K562 (cell line): ENCODE results near the gene MMP10. TPM values are rescaled to one million over a fixed set of nuclear protein-coding genes. Genes with fewer than 3 reads are reported as not detected.
"Not testable (repeated sequence)": the region's sequence is repeated elsewhere in the genome, so short reads cannot be mapped to it uniquely, and the experiment has no call there.

ENCODE experiments used
- ATAC-seq: fragments of 200-7000 bp; cut with Tn5 transposase; 3 replicates; pipeline ENCODE4 v1.9.1; 2020; ENCODE audit warnings: moderate library complexity
- BruUV-seq: library from RNA; stranded (reverse); fragments of 400-500 nt; replicated peaks from 2 replicates; lab custom pipeline; 2021; lab: Mats Ljungman, UMichigan
- CTCF ChIA-PET: fragments of 300-600 bp; formaldehyde crosslinking; extraction: SDS; loops from one replicate; lab custom pipeline; 2021; ENCODE audit warnings: low intra/inter-chr PET ratio; lab: Yijun Ruan, JAX
- POLR2A ChIA-PET: fragments of 300-600, 350-650 bp; sonication (Branson Sonifier 250); formaldehyde crosslinking; extraction: SDS; loops from one replicate; lab custom pipeline; 2021; ENCODE audit warnings: antibody characterized with exemption, inconsistent platforms; lab: Yijun Ruan, JAX
- DNase-seq, 4 experiments: peaks; one replicate each; pipeline versions ENCODE4 v3.0.0 to v3.0.0-alpha.2; 2011 to 2018; ENCODE audit warnings: low spot score in 3 of 4, mixed read lengths in 3 of 4; ENCODE audit errors: extremely low read depth in 1 of 4
- FAIRE-seq: peaks from 2 replicates; lab custom pipeline; 2011; peaks lifted over from hg19 to GRCh38; lab: Jason Lieb, UNC
- H2AFZ ChIP-seq: 2 replicates; pipeline ENCODE4 v1.6.0; 2011; ENCODE audit warnings: low read depth, low read length, control low read depth, inconsistent platforms
- H3K27ac ChIP-seq: fragments of 200-600 bp; 3 replicates; pipeline ENCODE4 v1.8.0; 2011; ENCODE audit warnings: low read depth, mild to moderate bottlenecking, control low read depth, inconsistent platforms, low read length, moderate library complexity, mixed read lengths; ENCODE audit errors: extremely low read depth
- H3K27me3 ChIP-seq, 2 experiments: fragments of 300-600 bp in 1 of 2; 2 replicates in 1 of 2; 3 replicates in 1 of 2; pipeline versions ENCODE4 v1.6.0 to v1.8.0; 2011; ENCODE audit warnings: inconsistent platforms in 2 of 2, low read length in 2 of 2, mild to moderate bottlenecking in 1 of 2, mixed read lengths in 1 of 2, moderate library complexity in 1 of 2; ENCODE audit not compliant: control insufficient read depth in 2 of 2, insufficient read depth in 2 of 2
- H3K36me3 ChIP-seq: fragments of 300-600 bp; 3 replicates; pipeline ENCODE4 v1.8.0; 2011; ENCODE audit warnings: mild to moderate bottlenecking, low read length, inconsistent platforms; ENCODE audit not compliant: control insufficient read depth, insufficient read depth
- H3K4me1 ChIP-seq, 2 experiments: fragments of 200-600 bp in 1 of 2; replicated peaks in 1 of 2; 2 replicates in 1 of 2; 3 replicates in 1 of 2; pipeline versions ENCODE4 v1.5.1 to v1.8.0; 2011; ENCODE audit warnings: inconsistent platforms in 2 of 2, low read length in 2 of 2, mild to moderate bottlenecking in 1 of 2, mixed read lengths in 1 of 2, moderate library complexity in 1 of 2; ENCODE audit not compliant: control insufficient read depth in 2 of 2, insufficient read depth in 2 of 2
- H3K4me2 ChIP-seq: 2 replicates; pipeline ENCODE4 v1.6.1; 2011; ENCODE audit warnings: low read length, control low read depth, inconsistent platforms, mixed read lengths; ENCODE audit not compliant: insufficient read depth
- H3K4me3 ChIP-seq: fragments of 200-600 bp; sonication (generic), shearing (Covaris generic); 2 replicates; pipeline ENCODE4 v1.5.1; 2016; ENCODE audit warnings: control low read depth, inconsistent platforms
- H3K79me2 ChIP-seq: fragments of 200-600 bp; 3 replicates; pipeline ENCODE4 v1.8.0; 2011; ENCODE audit warnings: low read length, inconsistent platforms; ENCODE audit not compliant: control insufficient read depth, insufficient read depth
- H3K9ac ChIP-seq, 2 experiments: 2 replicates each; pipeline versions ENCODE4 v1.6.0 to v1.6.1; 2011; ENCODE audit warnings: low read depth in 2 of 2, low read length in 2 of 2, control low read depth in 1 of 2, inconsistent platforms in 1 of 2, mild to moderate bottlenecking in 1 of 2, mixed read lengths in 1 of 2; ENCODE audit not compliant: insufficient read depth in 1 of 2
- H3K9me1 ChIP-seq: one replicate; pipeline ENCODE4 v1.6.0; 2011; ENCODE audit warnings: inconsistent platforms, mild to moderate bottlenecking, low read length, moderate library complexity; ENCODE audit not compliant: control insufficient read depth, insufficient read depth
- H3K9me3 ChIP-seq: replicated peaks from 2 replicates; pipeline ENCODE4 v1.5.1; 2011; ENCODE audit warnings: low read depth, low read length, inconsistent platforms; ENCODE audit not compliant: control insufficient read depth, insufficient read depth
- H4K20me1 ChIP-seq: replicated peaks from 2 replicates; pipeline ENCODE4 v1.6.1; 2011; ENCODE audit warnings: low read length, inconsistent platforms, mixed read lengths; ENCODE audit not compliant: control insufficient read depth, insufficient read depth
- CTCF ChIP-seq, 3 experiments: IDR thresholded peaks in 2 of 3; conservative IDR thresholded peaks in 1 of 3; 2 replicates each; pipeline ENCODE4 v1.5.1; 2011 to 2012; ENCODE audit warnings: low read length in 3 of 3, mild to moderate bottlenecking in 3 of 3, control low read depth in 2 of 3, improper control_type of control experiment in 1 of 3, inconsistent platforms in 1 of 3, low read depth in 1 of 3, mixed read lengths in 1 of 3, moderate library complexity in 1 of 3; ENCODE audit not compliant: insufficient read depth in 2 of 3
- CTCFL ChIP-seq: IDR thresholded peaks from 2 replicates; pipeline ENCODE4 v1.6.1; 2011; ENCODE audit warnings: borderline replicate concordance, low read depth, mild to moderate bottlenecking, moderate library complexity, low read length; ENCODE audit not compliant: insufficient read depth, poor library complexity, severe bottlenecking
- NBN ChIP-seq: fragments of 450-650 bp; IDR thresholded peaks from 2 replicates; pipeline ENCODE4 v1.6.1; 2016; ENCODE audit warnings: low read depth, mild to moderate bottlenecking
- PBX2 ChIP-seq, 2 experiments: IDR thresholded peaks in 1 of 2; conservative IDR thresholded peaks in 1 of 2; 2 replicates each; pipeline ENCODE4 v1.6.1; 2016; ENCODE audit warnings: low read depth in 2 of 2, mild to moderate bottlenecking in 1 of 2, missing compliant biosample characterization in 1 of 2, missing genetic modification characterization in 1 of 2, moderate library complexity in 1 of 2
- TAF15 ChIP-seq: fragments of 200-400 bp; formaldehyde crosslinking; IDR thresholded peaks from 2 replicates; pipeline ENCODE4 v1.6.1; 2017; ENCODE audit warnings: mild to moderate bottlenecking, low read depth, low read length, moderate library complexity
- ZNF324 ChIP-seq: fragments of 250-450 bp; sonication (Bioruptor Pico); IDR thresholded peaks from 2 replicates; pipeline ENCODE4 v1.4.0; 2020; ENCODE audit warnings: mild to moderate bottlenecking
- ZNF41 ChIP-seq: fragments of 250-450 bp; sonication (Bioruptor Pico); conservative IDR thresholded peaks from 2 replicates; pipeline ENCODE4 v1.4.0; 2020; ENCODE audit warnings: mild to moderate bottlenecking
- ZNF778 ChIP-seq: fragments of 450-650 bp; formaldehyde crosslinking; IDR thresholded peaks from 2 replicates; pipeline ENCODE4 v1.4.0; 2020; ENCODE audit warnings: mild to moderate bottlenecking, moderate library complexity
- WGBS: fragments of 100-300 bp; shearing (Covaris generic); methylation state at CpG from one replicate; pipeline ENCODE4 v1.1.6; 2016; ENCODE audit warnings: low coverage, mixed read lengths; ENCODE audit not compliant: insufficient coverage; ENCODE audit errors: missing lambda C conversion rate; 5-methylcytosine and 5-hydroxymethylcytosine counted together
- in situ Hi-C: fragments of 300-500 bp; cut with MboI; formaldehyde crosslinking; loops from 4 replicates; pipeline ENCODE4 v1.15.0; 2018; ENCODE audit warnings: inconsistent platforms, mixed read lengths
- intact Hi-C: fragments of 100-400 bp; cut with micrococcal nuclease; formaldehyde crosslinking; loops from 2 replicates; pipeline ENCODE4 v1.14.2; 2022
- polyA plus RNA-seq, 8 experiments: library from polyadenylated mRNA; depleted of rRNA in 4 of 8; stranded (reverse) in 5 of 8; unstranded in 3 of 8; fragments of >200 nt; fragmentation: Nextera tagmentation in 2 of 8; fragmentation: Illumina TruSeq in 1 of 8; extraction: Ambion mirVana in 2 of 8; extraction: Trizol in 1 of 8; gene quantifications; 2 replicates each; pipeline versions ENCODE4 v1.2.1 to v1.2.3, GENCODE V29; 2011 to 2014; ENCODE audit warnings: inconsistent platforms in 1 of 8, missing spikeins in 1 of 8
- total RNA-seq, 7 experiments: library from RNA; depleted of rRNA in 6 of 7; stranded (reverse); fragments of >200 nt in 6 of 7; fragmentation: Illumina TruSeq in 2 of 7; extraction: Trizol in 2 of 7; gene quantifications; 2 replicates each; pipeline versions ENCODE4 v1.2.1 to v1.2.3, GENCODE V29; 2011 to 2021; ENCODE audit warnings: low replicate concordance in 1 of 7

MMP10 gene
- total and polyA plus RNA-seq, 9 of the 15 experiments (the other 6 are each of a cell fraction or from before 2014, with no cell fraction given), result not detected

- peak; percentile 64 for TF ChIP-seq CTCFL
- no peak for TF ChIP-seq TAF15
- TF ChIP-seq PBX2 (CRISPR knock-in tag; IDR thresholded peaks at IDR 0.05; ENCODE audit: low read depth), result peak; percentile 50
- TF ChIP-seq PBX2 (tag; conservative IDR thresholded peaks at IDR 0.05; ENCODE audit: low read depth), result peak; percentile 73
- TF ChIP-seq ZNF324 (CRISPR knock-in tag), result 0 out of 2 replicates have a peak, but pooled peaks have one; percentile 40
- TF ChIP-seq CTCF (IDR thresholded peaks at IDR 0.05 in 2 of 3, conservative IDR thresholded peaks at IDR 0.05 in 1 of 3; ENCODE audit: insufficient read depth in 2 of 3, low read depth in 1 of 3, low read length in 3 of 3), result peak; percentile 76 to 88 (median 86)
- no peak for TF ChIP-seq ZNF41 (CRISPR knock-in tag)
- no peak for TF ChIP-seq NBN
- TF ChIP-seq ZNF778, result no peak
These were observed 47.1 kb downstream of the MMP10 start (continued) for GRCh38 chr11:102733232-102733875.

GRCh38 chr11:102730944-102731343 lies 49.5 kb downstream of the MMP10 start:
- BruUV-seq, H3K9ac ChIP-seq, CTCF ChIA-PET, DNase-seq, ATAC-seq, H3K27me3 ChIP-seq, H3K4me2 ChIP-seq, H4K20me1 ChIP-seq, H3K79me2 ChIP-seq, H3K4me1 ChIP-seq, H3K9me1 ChIP-seq, in situ Hi-C loops, POLR2A ChIA-PET, H3K27ac ChIP-seq, H3K9me3 ChIP-seq, H2AFZ ChIP-seq, H3K36me3 ChIP-seq, H3K4me3 ChIP-seq: not testable (repeated sequence)
- peak; percentile 59 for FAIRE-seq
- WGBS, result 0% methylated on average over 7 of the region's 8 CpGs
- intact Hi-C loops, result loop anchor here (5.0 kb wide), 2 partner anchors 306 to 871 kb away; no protein-coding TSS in a partner anchor
